ENCODE data around the gene ANKRD2.
"Not testable (repeated sequence)": the region's sequence is repeated elsewhere in the genome, so short reads cannot be mapped to it uniquely, and the experiment has no call there.

Gene ANKRD2

GRCh38 chr10:97572214-97572989 is at the start of gene ANKRD2:
Gene ANKRD2, plus strand, starts transcription at chr10:97572779. Its CDS starts 10 bp downstream, at chr10:97572789.
- peak in 1 of 2 experiments; percentile 48 for DNase-seq

GRCh38 chr10:97522937-97523336 is 49.6 kb upstream of the ANKRD2 start:
- no peak for DNase-seq

- no peak for DNase-seq
Observed at GRCh38 chr10:97525086-97525485, 47.5 kb upstream of the ANKRD2 start.

- no peak for DNase-seq
Observed at GRCh38 chr10:97525683-97526110, 46.9 kb upstream of the ANKRD2 start.

GRCh38 chr10:97528876-97529275 is 43.7 kb upstream of the ANKRD2 start:
- not testable (repeated sequence) for DNase-seq

GRCh38 chr10:97529685-97530465 is 42.7 kb upstream of the ANKRD2 start:
- DNase-seq, result no peak

GRCh38 chr10:97531401-97531986 is 41.1 kb upstream of the ANKRD2 start:
- no peak for DNase-seq

- no peak for DNase-seq
Observed at GRCh38 chr10:97532935-97533671, 39.5 kb upstream of the ANKRD2 start.

GRCh38 chr10:97533888-97534287 is 38.7 kb upstream of the ANKRD2 start:
- DNase-seq, result no peak

GRCh38 chr10:97534746-97535367 is 37.7 kb upstream of the ANKRD2 start:
- no peak for DNase-seq

- no peak for DNase-seq
Observed at GRCh38 chr10:97537186-97537869, 35.3 kb upstream of the ANKRD2 start.

GRCh38 chr10:97538411-97538810 is 34.2 kb upstream of the ANKRD2 start:
- DNase-seq, result no peak

GRCh38 chr10:97538839-97539238 is 33.7 kb upstream of the ANKRD2 start:
- no peak for DNase-seq

- no peak for DNase-seq
Observed at GRCh38 chr10:97539523-97540200, 32.9 kb upstream of the ANKRD2 start.

GRCh38 chr10:97540669-97541500 is 31.7 kb upstream of the ANKRD2 start:
- no peak for DNase-seq

- no peak for DNase-seq
Observed at GRCh38 chr10:97542169-97543024, 30.2 kb upstream of the ANKRD2 start.

- DNase-seq, result no peak
Observed at GRCh38 chr10:97543025-97543546, 29.5 kb upstream of the ANKRD2 start.

GRCh38 chr10:97546456-97547270 is 25.9 kb upstream of the ANKRD2 start:
- DNase-seq, result no peak
